Midbrain (tissue), 1 donor: ENCODE measurements around the gene FAU.
A peak's percentile ranks its signal among the peaks of the same experiment; 100 is the strongest.
"Not testable (repeated sequence)": the region's sequence is repeated elsewhere in the genome, so short reads cannot be mapped to it uniquely, and the experiment has no call there.

Source experiments
- DNase-seq: peaks from one replicate; lab custom pipeline; 2025; lab: John Stamatoyannopoulos, UW

The FAU gene

GRCh38 chr11:65121865-65122696 is at the start of gene FAU, which contains the start of gene MRPL49:
Gene FAU (minus strand): TSS chr11:65122134. CDS start chr11:65121813, 321 bp downstream.
Gene MRPL49 (plus strand): TSS chr11:65122321. CDS start chr11:65122347, 26 bp downstream.
- peak; percentile 95 for DNase-seq

GRCh38 chr11:65170058-65170534 is 48.2 kb upstream of the FAU start, which contains the start of gene SPDYC:
Gene SPDYC (plus strand): TSS chr11:65170233. CDS start chr11:65171358, 1,125 bp downstream.
- no peak for DNase-seq

- DNase-seq: no peak
These were observed 47.3 kb upstream of the FAU start for GRCh38 chr11:65169164-65169641.

GRCh38 chr11:65167656-65168055 is 45.7 kb upstream of the FAU start:
- DNase-seq: no peak

GRCh38 chr11:65166893-65167292 is 45.0 kb upstream of the FAU start:
- no peak for DNase-seq

- no peak for DNase-seq
These were observed 43.7 kb upstream of the FAU start for GRCh38 chr11:65165410-65166317.

GRCh38 chr11:65163684-65164083 is 41.8 kb upstream of the FAU start:
- DNase-seq: no peak

- no peak for DNase-seq
These were observed 38.7 kb upstream of the FAU start for GRCh38 chr11:65160643-65161042.

GRCh38 chr11:65159012-65159411 is 37.1 kb upstream of the FAU start:
- DNase-seq: no peak

- no peak for DNase-seq
These were observed 35.4 kb upstream of the FAU start for GRCh38 chr11:65157336-65157735.

- no peak for DNase-seq
These were observed 35.0 kb upstream of the FAU start for GRCh38 chr11:65156926-65157325.

- DNase-seq: no peak
These were observed 34.3 kb upstream of the FAU start for GRCh38 chr11:65156256-65156655.

GRCh38 chr11:65152122-65152521 is 30.2 kb upstream of the FAU start:
- no peak for DNase-seq

- no peak for DNase-seq
These were observed 29.5 kb upstream of the FAU start for GRCh38 chr11:65151331-65151899.

GRCh38 chr11:65150509-65151299 is 28.8 kb upstream of the FAU start:
- DNase-seq: peak; percentile 78

- DNase-seq: not testable (repeated sequence)
These were observed 28.2 kb upstream of the FAU start for GRCh38 chr11:65150131-65150508.

GRCh38 chr11:65148657-65149056 is 26.7 kb upstream of the FAU start:
- no peak for DNase-seq

- no peak for DNase-seq
These were observed 25.6 kb upstream of the FAU start for GRCh38 chr11:65147352-65148075.

GRCh38 chr11:65141896-65142494 is 20.1 kb upstream of the FAU start:
- DNase-seq: no peak

GRCh38 chr11:65136515-65137096 is 14.7 kb upstream of the FAU start:
- DNase-seq: no peak
